Activated naive CD8-positive, alpha-beta T cell treated with anti-CD3 and anti-CD28 coated beads, Interleukin-2, amount 10 ng/mL, durations not matched to agents 7 days and 5 days (primary cell): ENCODE data around the gene CTSH. TPM values are rescaled to one million over a fixed set of nuclear protein-coding genes. Genes with fewer than 3 reads are reported as not detected.
A peak's percentile ranks its signal among the peaks of the same experiment; 100 is the strongest.

ENCODE experiments used
- ATAC-seq: fragments of 150-1000 bp; cut with Tn5 transposase; one replicate; pipeline ENCODE4 v1.10.0; 2021; ENCODE audit warnings: low read depth, moderate library complexity
- POLR2A ChIA-PET: fragments of 350-600 bp; sonication (Branson Sonifier 250); formaldehyde crosslinking; loops from one replicate; lab custom pipeline; 2021; ENCODE audit warnings: antibody characterized with exemption; lab: Charles Lee
- DNase-seq: peaks from one replicate; pipeline ENCODE4 v3.0.0; 2021
- H3K27ac Mint-ChIP-seq: one replicate; pipeline ENCODE4 v1.8.0; 2022; ENCODE audit warnings: mild to moderate bottlenecking, mixed read lengths
- H3K27me3 Mint-ChIP-seq: one replicate; pipeline ENCODE4 v1.8.0; 2022; ENCODE audit warnings: mild to moderate bottlenecking, moderate library complexity, mixed read lengths
- H3K36me3 Mint-ChIP-seq: one replicate; pipeline ENCODE4 v1.8.0; 2021; ENCODE audit warnings: mild to moderate bottlenecking, mixed read lengths
- H3K4me1 Mint-ChIP-seq: one replicate; pipeline ENCODE4 v1.8.0; 2021; ENCODE audit warnings: mixed read lengths
- H3K4me3 Mint-ChIP-seq: one replicate; pipeline ENCODE4 v1.8.0; 2022; ENCODE audit warnings: mild to moderate bottlenecking, moderate library complexity, mixed read lengths
- H3K9me3 Mint-ChIP-seq: one replicate; pipeline ENCODE4 v1.8.0; 2021; ENCODE audit warnings: mixed read lengths
- total RNA-seq, 2 experiments: library from RNA; stranded (reverse); gene quantifications; one replicate each; pipeline ENCODE4 v1.2.3, GENCODE V29; 2021

CTSH gene
- total RNA-seq, 2 experiments from 2014 or later = 31.5 to 33.9 TPM

DNA sequence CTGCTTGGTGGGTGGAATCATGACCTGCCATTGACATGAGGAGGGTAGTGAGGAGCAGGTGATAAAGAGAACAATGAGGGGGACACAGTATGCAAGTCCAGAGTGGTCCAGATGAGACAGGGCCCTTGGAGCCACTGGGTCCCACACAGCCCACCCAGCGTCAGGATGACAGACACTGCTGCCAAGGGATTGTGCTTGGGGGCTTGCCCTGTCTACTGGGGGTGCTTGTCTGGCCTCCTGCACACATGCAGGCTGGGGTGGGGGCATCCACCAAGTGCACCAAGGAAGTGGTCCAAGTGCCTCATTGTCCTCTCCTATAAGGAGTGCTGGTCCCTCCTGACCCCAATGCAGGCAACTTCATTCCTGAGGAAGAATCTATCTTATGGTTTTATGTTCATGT is 39.2 kb upstream of the CTSH start:
- H3K36me3 Mint-ChIP-seq = no peaks in the 10 kb centered on the region
- H3K4me1 Mint-ChIP-seq = peaks cover 7% of the 10 kb centered on the region
- H3K4me3 Mint-ChIP-seq = no peak overlapping the region
- H3K27me3 Mint-ChIP-seq = peaks cover 9% of the 10 kb centered on the region
- ATAC-seq (no peak), DNase-seq (no peak)
- POLR2A ChIA-PET = interaction anchor here (0.5 kb wide), 1 partner anchor 124 kb away, joined by 4 read pairs; no protein-coding TSS in a partner anchor
- no peak overlapping the region for H3K27ac Mint-ChIP-seq
- H3K9me3 Mint-ChIP-seq = no peaks in the 10 kb centered on the region

DNA sequence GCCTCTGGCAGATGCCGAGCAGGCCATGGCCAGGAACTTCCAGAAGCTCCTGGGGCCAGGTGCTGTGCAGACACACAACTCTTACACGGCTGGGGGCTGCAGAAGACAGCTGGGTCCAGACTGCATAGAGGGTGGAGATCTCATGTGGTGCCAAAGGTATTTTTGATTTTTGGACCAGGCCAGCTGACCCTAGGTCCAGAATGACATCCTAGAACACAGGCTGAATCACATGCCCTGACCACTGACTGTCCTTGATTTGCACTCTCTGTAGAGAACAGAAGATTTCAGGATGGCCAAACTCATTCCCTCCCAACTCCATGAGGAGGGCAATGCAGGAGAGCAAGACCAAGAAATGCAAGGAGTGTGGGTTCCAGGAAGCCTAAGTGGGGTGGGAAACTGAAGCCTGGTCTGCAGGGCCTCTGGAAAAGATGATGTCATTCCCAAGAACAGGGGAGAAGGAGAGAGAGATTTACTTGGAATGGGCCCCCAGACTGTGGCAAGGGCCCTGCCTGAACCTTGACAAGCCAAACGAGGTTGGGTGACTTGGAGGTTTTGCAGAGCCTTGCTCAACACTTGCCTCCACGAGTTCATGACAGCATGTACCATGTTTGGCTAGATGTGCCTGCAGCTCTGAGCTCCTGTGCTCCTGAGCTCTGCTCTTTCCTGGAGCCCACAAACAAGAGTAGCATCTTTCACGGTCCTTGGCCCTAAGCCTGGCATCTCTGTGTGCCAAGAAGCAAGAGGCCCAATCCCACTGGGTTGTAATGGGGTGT is 38.5 kb upstream of the CTSH start:
- H3K36me3 Mint-ChIP-seq = no peaks in the 10 kb centered on the region
- ATAC-seq = no peak
- no peaks in the 10 kb centered on the region for H3K9me3 Mint-ChIP-seq
- no peak overlapping the region for H3K4me3 Mint-ChIP-seq
- no peak for DNase-seq
- peaks cover 4% of the 10 kb centered on the region for H3K4me1 Mint-ChIP-seq
- POLR2A ChIA-PET = interaction anchor here (0.5 kb wide), 1 partner anchor 123 kb away, joined by 4 read pairs; no protein-coding TSS in a partner anchor
- H3K27ac Mint-ChIP-seq = no peak overlapping the region
- H3K27me3 Mint-ChIP-seq = peaks cover 6% of the 10 kb centered on the region

DNA sequence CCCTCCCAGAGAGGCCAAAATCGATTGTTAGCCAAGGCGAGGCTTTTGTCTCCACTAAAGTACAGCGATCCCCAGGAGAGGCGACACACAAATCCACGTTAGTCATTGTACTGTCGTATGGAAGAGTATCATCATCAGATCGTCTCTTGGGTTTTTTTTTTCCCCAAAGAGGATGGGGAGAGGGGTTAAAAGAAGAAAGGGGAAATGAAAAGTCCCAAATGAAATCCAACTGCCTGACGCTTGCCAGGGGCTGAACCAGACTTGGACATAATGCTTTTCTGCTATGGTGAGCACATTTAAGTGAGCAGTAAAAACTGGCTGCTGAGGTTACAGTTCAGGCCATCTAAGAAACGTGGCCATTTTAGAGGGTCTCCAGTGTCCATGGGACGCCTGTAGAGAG is 37.9 kb upstream of the CTSH start:
- POLR2A ChIA-PET = no interaction called here
- H3K27ac Mint-ChIP-seq = no peak overlapping the region
- no peaks in the 10 kb centered on the region for H3K36me3 Mint-ChIP-seq
- peaks cover 2% of the 10 kb centered on the region for H3K4me1 Mint-ChIP-seq
- H3K9me3 Mint-ChIP-seq = no peaks in the 10 kb centered on the region
- ATAC-seq (no peak), DNase-seq (no peak)
- no peak overlapping the region for H3K4me3 Mint-ChIP-seq
- peaks cover 3% of the 10 kb centered on the region for H3K27me3 Mint-ChIP-seq

DNA sequence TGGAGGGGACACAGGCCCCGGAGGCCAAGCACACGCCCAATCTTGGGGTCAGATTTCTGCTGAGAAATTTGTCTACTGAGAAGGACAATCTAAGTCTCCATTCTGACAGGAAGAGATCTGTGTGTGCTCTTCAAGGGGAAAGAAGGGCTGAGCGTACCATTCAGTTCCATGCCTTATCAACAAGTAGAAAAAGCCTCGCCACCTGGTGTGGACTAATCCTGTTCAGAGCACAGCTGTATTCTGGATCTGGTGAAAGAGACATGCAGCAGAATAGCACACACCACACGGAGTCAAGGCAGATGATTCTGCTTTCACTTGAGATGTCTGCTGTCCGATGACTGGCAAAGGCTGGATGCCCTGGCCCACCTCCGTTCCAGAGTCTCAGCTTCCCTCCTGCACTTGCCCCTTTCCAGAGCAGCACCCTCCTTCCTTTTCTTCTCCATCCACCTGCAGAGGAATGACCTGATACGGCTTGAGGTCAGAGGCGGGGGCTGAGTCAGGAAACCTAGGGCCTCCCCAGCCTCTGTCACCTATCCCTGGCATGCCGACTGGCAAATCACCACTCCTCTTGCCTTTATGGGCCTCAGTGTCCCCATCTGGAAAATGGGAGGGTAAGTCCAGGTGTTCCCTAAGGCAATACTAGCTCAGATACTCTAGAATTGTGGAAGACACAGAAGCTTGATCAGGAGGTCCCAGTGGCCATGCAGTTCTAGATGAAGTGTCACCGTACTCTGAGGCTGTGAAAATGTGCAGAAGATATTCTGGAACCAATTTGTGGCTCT is 36.9 kb upstream of the CTSH start:
- no peak for ATAC-seq
- no peaks in the 10 kb centered on the region for H3K9me3 Mint-ChIP-seq
- H3K36me3 Mint-ChIP-seq = no peaks in the 10 kb centered on the region
- POLR2A ChIA-PET = no interaction called here
- H3K27ac Mint-ChIP-seq = no peak overlapping the region
- H3K4me1 Mint-ChIP-seq = peaks cover 7% of the 10 kb centered on the region
- peaks cover 2% of the 10 kb centered on the region for H3K27me3 Mint-ChIP-seq
- no peak for DNase-seq
- no peak overlapping the region for H3K4me3 Mint-ChIP-seq

DNA sequence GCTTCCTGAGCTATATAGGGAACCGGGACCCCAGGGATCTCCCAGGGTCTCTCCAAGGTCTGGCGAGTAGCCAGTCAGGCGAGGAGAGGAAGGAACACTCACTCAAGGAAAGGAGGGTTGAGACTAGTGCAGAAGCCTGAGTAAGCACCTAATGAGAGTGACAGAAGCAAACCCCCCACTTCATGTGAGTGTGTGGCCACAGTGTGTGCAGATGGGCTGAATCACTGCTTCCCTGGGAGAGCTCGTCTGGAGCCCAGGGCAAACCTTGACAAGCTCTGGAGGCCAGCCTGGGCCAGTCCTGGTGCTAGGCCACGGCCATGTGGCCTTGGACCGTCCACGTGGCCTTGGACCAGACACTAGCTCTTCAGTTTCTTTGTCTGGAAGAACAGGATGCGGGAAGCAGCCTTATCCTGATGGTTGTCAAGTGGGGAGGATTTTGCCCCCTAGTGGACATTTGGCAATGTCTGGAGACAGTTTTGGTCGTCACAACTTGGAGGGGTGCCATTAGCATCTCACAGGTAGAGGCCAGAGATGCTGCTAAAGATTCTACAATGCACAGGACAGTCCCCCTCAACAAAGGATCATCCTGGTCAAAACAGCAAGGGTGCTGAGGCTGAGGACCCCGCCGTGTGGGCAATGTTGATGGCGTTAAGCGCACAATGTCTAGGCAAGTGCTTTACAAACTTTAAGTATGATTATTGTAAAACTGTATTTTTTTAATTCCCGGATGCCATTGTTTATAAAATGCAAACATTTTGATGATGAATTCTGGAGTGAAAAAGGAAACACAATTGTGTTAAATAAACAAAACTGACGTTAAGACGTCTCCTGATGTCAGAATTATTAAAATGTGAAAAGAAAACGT is 34.8 kb upstream of the CTSH start:
- Mint-ChIP-seq H3K27ac (no peak overlapping the region), H3K36me3 (no peaks in the 10 kb centered on the region), H3K9me3 (no peaks in the 10 kb centered on the region), H3K4me1 (peaks cover 7% of the 10 kb centered on the region), H3K4me3 (no peak overlapping the region), H3K27me3 (peaks cover 2% of the 10 kb centered on the region)
- POLR2A ChIA-PET = interaction anchor here (1.2 kb wide), 1 partner anchor 46 kb away, joined by 3 read pairs; no protein-coding TSS in a partner anchor
- DNase-seq (no peak), ATAC-seq (peak; percentile 45)

DNA sequence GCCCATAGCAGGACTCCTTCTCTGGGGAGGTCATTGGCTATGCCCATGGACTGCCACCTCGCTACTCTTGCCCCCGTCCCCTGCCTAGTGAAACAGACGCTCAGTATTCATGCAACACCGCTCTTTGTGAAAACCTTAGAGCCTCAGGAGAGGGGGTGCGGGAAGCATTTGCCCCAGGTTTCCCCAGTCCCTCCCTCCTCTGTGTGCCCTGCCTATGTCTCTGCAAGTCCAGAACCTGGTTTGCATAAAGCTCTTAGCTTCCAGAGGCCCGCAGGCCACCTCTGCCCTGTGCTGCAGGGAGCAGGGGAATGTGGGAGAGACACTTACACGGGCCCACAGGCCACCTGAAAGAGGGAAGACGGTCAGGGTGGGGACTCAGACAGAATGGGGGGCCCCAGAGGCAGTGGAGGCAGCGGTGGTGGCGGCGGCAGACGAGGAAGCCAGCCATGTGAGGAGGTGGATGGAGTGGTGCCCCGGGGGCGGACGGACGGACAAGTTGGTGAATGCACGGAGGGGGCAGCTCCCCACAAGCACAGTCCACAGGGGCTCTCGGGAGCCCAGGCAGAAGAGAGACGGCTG is 33.8 kb upstream of the CTSH start:
- DNase-seq (no peak), ATAC-seq (no peak)
- Mint-ChIP-seq H3K4me1 (peaks cover 7% of the 10 kb centered on the region), H3K9me3 (no peaks in the 10 kb centered on the region), H3K36me3 (no peaks in the 10 kb centered on the region), H3K4me3 (no peak overlapping the region), H3K27me3 (peaks cover 2% of the 10 kb centered on the region), H3K27ac (peak overlapping the region; percentile 4)
- POLR2A ChIA-PET = no interaction called here

DNA sequence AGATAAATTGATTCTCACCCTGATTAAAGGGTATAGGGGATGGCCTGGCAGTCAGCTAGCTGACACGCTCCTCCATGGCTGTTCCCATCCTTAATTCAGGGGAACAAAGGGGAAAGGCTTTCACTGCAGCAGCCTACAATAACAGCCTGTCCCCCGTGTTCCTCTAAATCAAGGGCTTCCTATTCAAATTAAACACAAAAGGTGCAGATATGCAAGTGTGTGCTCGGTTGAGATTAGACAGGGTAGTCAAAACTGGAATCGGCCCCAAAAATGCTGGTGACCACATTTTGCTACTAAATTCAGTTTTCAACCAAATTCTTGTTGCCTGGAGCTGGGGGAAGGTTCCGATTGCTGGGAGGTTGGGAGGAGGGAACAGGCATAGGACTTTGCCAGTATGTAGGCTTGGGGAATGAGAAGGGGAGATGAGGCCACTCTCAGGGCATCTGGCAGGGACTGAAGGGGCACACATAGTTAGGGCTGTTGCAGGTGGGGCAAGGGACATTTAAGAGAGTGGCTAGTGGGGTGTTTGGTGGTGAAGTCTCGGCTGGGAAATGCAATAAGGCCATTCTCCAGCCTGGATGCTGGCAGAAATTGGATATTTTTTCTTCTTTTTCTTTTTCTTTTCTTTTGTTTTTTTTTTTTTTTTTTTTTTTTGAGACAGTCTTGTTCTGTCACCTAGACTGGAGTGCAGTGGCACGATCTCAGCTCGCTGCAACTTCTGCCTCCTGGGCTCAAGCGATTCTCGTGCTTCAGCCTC is 32.9 kb upstream of the CTSH start:
- DNase-seq = no peak
- Mint-ChIP-seq H3K27ac (no peak overlapping the region), H3K9me3 (no peaks in the 10 kb centered on the region), H3K36me3 (no peaks in the 10 kb centered on the region), H3K27me3 (peaks cover 2% of the 10 kb centered on the region), H3K4me3 (no peak overlapping the region), H3K4me1 (peaks cover 7% of the 10 kb centered on the region)
- ATAC-seq = no peak
- POLR2A ChIA-PET = no interaction called here

DNA sequence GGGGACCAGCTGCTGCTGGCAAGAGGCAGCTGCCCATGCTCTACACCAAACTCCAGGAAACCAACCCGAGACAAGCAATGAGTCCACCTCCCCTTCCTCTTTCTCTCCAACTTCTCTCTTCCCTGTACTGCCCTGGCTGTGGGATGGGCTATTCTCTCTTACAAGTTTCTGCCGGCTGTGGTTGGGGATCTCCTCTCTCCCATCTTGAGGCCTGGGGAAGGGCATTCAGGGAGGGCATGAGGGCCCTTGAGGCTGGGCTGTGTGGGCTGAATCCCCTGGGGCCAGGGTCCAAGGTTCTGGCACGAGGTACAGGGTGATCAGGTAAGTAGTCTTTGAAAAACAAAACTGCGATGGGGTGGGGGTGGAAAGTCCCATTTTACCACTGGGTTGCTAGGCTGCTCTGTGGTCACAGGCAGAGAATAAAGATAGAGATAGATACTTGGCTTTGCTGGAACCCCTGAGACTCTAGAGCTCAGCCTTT is 32.3 kb upstream of the CTSH start:
- Mint-ChIP-seq H3K36me3 (no peaks in the 10 kb centered on the region), H3K4me3 (no peak overlapping the region), H3K9me3 (no peaks in the 10 kb centered on the region), H3K27me3 (peaks cover 2% of the 10 kb centered on the region), H3K4me1 (peaks cover 7% of the 10 kb centered on the region), H3K27ac (no peak overlapping the region)
- ATAC-seq (no peak), DNase-seq (no peak)
- POLR2A ChIA-PET = no interaction called here

DNA sequence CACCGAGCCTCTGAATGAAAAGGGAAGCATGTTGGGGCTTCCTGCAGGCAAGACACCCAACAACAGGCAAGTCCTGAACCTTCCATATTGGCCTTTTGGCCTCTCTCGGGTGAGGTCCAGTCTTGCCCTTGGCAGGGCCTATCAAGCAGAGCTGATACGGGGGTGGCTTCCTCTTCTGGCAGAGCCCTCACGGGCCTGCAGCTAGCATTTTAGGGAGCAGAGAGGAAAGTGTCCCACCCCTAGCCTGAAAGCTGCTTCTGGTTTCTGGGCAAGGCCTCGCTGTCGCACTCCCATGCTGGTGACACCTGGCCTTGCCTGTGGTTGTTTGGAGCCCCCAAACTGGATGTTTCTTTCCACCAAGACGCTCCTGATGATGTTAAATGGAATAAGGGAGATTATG is 31.8 kb upstream of the CTSH start:
- Mint-ChIP-seq H3K4me3 (no peak overlapping the region), H3K27me3 (peaks cover 2% of the 10 kb centered on the region), H3K4me1 (peaks cover 7% of the 10 kb centered on the region), H3K36me3 (no peaks in the 10 kb centered on the region), H3K9me3 (no peaks in the 10 kb centered on the region), H3K27ac (no peak overlapping the region)
- no peak for ATAC-seq
- no peak for DNase-seq
- POLR2A ChIA-PET = no interaction called here

DNA sequence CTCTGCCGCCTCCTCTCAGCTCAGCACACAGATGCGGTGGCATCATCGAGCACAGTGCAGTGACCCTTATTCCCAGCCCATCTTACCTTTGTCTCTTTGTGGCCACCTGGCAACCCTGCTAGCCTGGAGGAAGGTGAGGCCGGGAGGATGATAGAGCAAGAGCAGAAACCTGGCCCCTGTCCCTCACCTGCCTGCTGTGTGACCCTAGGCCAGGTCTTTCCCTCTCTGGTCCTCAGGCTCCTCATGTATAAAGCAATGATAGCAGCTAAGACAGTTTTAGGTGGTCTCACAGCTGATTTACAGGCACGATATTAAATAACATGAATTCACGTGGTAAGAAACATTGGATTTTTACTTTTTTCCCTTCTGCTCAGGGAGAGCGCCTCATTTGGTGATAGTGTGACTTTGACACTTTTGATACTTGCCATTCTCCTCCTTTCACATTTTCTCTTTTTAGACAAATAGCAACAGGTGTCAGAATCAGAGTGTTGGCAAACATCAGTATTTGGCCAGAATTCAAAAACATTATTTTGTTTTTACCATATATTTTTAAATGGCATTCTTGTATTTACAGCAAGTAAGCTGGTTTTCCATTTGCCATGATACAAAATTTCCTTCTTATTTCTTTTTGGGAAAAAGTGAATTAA is 29.5 kb upstream of the CTSH start:
- DNase-seq = no peak
- peaks cover 8% of the 10 kb centered on the region for H3K4me1 Mint-ChIP-seq
- no peak for ATAC-seq
- H3K27me3 Mint-ChIP-seq = peaks cover 2% of the 10 kb centered on the region
- H3K36me3 Mint-ChIP-seq = no peaks in the 10 kb centered on the region
- POLR2A ChIA-PET = no interaction called here
- H3K27ac Mint-ChIP-seq = no peak overlapping the region
- H3K4me3 Mint-ChIP-seq = no peak overlapping the region
- no peaks in the 10 kb centered on the region for H3K9me3 Mint-ChIP-seq

DNA sequence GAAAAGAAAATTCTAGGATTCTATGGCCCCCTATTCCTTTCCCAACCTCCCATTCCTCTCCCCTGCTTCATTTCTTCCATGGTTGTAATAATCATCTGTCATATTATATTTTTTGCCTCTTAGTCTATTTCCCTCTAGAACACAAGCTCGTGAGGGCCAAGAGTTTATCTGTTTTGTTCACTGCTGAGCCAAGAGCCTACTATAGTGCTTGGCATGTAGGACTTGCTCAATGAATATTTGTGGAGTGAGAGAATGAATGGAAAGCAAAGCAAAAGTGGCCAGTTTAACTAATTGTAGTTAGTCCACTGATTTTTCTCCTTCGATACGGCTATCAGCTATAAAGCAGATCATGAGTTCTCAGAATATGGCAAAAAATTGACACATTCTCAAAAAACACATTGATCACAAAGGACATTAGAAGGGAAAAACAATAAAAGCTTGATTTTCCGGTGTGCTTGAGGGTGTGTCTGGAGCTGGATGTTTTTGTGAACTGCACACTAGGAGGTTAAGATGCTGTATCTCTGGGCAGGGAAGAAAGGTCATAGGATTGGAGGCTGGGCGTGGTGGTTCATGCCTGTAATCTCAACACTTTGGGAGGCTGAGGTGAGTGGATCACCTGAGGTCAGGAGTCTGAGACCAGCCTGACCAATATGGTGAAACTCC is 25.0 kb upstream of the CTSH start:
- peaks cover 1% of the 10 kb centered on the region for H3K4me1 Mint-ChIP-seq
- no peak overlapping the region for H3K4me3 Mint-ChIP-seq
- H3K27ac Mint-ChIP-seq = no peak overlapping the region
- POLR2A ChIA-PET = no interaction called here
- H3K27me3 Mint-ChIP-seq = peaks cover 5% of the 10 kb centered on the region
- ATAC-seq (no peak), DNase-seq (no peak)
- H3K36me3 Mint-ChIP-seq = no peaks in the 10 kb centered on the region
- H3K9me3 Mint-ChIP-seq = no peaks in the 10 kb centered on the region
